ENCODE results near the gene ZBTB38. TPM values are rescaled to one million over a fixed set of nuclear protein-coding genes. Genes with fewer than 3 reads are reported as not detected.

ZBTB38 gene
- total and polyA plus RNA-seq, 8 donors: 5.7 to 46.8 (median 30.9) TPM

DNA sequence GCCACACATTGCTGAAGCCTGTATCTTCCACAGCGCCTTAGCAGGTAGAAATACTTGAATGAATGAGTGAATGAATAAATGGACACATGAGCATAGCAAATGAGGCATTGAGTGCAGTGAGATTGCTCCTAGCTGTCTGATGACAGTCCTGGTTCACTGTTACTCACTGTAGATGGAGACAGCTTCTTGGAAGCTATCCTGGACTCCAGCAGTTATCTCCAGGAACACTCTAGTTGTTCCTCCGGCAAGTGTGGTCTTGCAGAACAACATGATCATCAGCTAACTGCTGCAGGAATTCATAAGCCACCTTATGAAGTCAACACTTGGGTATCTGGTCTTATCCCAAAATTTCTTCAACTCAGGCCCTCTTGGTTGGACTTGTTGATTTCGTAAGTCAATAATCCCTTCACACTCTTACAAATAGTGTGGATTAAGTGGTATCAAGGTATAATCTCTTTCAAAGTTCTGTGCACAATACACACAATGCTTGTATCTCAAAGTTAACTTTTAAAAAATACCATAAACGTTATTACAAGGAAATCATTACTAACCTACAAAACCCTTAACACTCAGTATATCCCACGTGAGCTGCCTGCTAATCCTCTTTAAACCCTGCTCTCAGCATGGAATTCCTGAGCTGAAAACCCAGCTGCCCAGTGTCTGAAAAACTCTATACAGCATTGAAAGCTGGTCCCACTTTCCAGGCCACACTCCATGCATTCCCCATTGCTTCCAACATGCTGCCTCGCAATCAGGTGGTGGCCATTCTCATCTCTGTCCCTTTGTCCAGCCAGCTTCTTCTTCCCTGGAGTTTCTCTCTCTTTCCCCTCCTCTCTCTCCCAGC is 14.4 kb upstream of the ZBTB38 start:
- no peak overlapping the region for H3K4me3 ChIP-seq
- WGBS, 2 donors: 77 to 79% methylated on average over 6 of the region's 6 CpGs
- no peaks in the 10 kb centered on the region for H3K9me3 ChIP-seq
- TF ChIP-seq, protein P1, sequence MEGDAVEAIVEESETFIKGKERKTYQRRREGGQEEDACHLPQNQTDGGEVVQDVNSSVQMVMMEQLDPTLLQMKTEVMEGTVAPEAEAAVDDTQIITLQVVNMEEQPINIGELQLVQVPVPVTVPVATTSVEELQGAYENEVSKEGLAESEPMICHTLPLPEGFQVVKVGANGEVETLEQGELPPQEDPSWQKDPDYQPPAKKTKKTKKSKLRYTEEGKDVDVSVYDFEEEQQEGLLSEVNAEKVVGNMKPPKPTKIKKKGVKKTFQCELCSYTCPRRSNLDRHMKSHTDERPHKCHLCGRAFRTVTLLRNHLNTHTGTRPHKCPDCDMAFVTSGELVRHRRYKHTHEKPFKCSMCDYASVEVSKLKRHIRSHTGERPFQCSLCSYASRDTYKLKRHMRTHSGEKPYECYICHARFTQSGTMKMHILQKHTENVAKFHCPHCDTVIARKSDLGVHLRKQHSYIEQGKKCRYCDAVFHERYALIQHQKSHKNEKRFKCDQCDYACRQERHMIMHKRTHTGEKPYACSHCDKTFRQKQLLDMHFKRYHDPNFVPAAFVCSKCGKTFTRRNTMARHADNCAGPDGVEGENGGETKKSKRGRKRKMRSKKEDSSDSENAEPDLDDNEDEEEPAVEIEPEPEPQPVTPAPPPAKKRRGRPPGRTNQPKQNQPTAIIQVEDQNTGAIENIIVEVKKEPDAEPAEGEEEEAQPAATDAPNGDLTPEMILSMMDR (IDR thresholded peaks at IDR 0.05): no peak
- no peaks in the 10 kb centered on the region for H3K4me1 ChIP-seq
- H3K27ac ChIP-seq: no peak overlapping the region
- H3K27me3 ChIP-seq: no peaks in the 10 kb centered on the region
- FAIRE-seq: no peak
- H3K36me3 ChIP-seq: no peaks in the 10 kb centered on the region
- ATAC-seq: no peak
- intact Hi-C loops (cut with DNase I): loop anchor here in 2 of 3 donors (10.0 kb wide), 2 partner anchors 101 to 201 kb away; no protein-coding TSS in a partner anchor
- DNase-seq: no peak

DNA sequence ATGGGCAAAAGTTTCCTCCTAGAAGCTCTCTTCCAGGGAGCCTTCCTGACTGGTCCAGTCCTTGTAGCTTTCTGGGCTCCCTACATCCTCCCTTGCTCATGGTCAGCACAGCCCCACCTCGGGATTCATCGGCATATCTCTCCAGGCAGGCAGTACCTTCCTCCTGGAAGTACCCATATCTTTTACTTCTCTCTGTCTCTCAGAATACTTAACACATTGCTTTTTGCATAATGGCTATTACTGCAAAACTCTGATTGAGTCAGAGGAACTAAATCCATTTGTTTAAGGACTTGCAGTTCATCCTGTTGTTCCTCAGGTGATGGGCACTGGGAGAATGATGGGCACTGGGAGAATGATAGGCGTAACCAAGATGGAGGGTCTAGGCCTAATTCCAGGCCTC is 13.8 kb upstream of the ZBTB38 start:
- no peak overlapping the region for H3K27ac ChIP-seq
- no peak overlapping the region for H3K4me3 ChIP-seq
- H3K4me1 ChIP-seq: no peaks in the 10 kb centered on the region
- H3K36me3 ChIP-seq: no peaks in the 10 kb centered on the region
- intact Hi-C loops (cut with DNase I): loop anchor here in 2 of 3 donors (10.0 kb wide), 2 partner anchors 100 to 200 kb away; no protein-coding TSS in a partner anchor
- FAIRE-seq: no peak
- no peak for ATAC-seq
- TF ChIP-seq, protein P1 (IDR thresholded peaks at IDR 0.05): no peak
- no peaks in the 10 kb centered on the region for H3K27me3 ChIP-seq
- 95 to 97% methylated on average over 3 of the region's 3 CpGs for WGBS, 2 donors
- no peaks in the 10 kb centered on the region for H3K9me3 ChIP-seq
- DNase-seq: no peak

DNA sequence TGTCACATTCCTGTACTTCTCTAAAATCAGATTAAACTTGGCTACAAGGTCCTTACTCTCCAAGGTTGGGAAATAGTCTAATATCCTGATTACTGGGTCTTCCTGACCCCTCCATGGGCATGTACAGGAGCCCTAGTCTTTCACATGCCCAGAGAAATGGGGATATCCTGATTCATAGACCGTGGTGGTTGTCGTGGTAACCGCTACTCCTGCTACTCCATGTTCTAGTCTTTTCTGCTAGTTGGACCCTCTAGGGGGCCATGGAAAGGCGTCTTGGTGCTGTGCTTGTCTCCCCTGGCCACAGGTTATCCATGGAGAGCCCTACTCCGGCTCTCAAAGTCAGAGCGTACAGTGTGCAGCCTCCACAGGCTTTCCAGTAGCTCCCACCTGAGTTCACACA is 13.1 kb upstream of the ZBTB38 start:
- WGBS, 2 donors: 71 to 77% methylated on average over 6 of the region's 6 CpGs
- DNase-seq: no peak
- no peak for ATAC-seq
- intact Hi-C loops (cut with DNase I): loop anchor here in 2 of 3 donors (10.0 kb wide), 2 partner anchors 100 to 200 kb away; no protein-coding TSS in a partner anchor
- H3K27ac ChIP-seq: no peak overlapping the region
- no peaks in the 10 kb centered on the region for H3K9me3 ChIP-seq
- TF ChIP-seq, protein P1 (IDR thresholded peaks at IDR 0.05): no peak
- no peak overlapping the region for H3K4me3 ChIP-seq
- H3K4me1 ChIP-seq: no peaks in the 10 kb centered on the region
- H3K27me3 ChIP-seq: no peaks in the 10 kb centered on the region
- no peak for FAIRE-seq
- no peaks in the 10 kb centered on the region for H3K36me3 ChIP-seq

DNA sequence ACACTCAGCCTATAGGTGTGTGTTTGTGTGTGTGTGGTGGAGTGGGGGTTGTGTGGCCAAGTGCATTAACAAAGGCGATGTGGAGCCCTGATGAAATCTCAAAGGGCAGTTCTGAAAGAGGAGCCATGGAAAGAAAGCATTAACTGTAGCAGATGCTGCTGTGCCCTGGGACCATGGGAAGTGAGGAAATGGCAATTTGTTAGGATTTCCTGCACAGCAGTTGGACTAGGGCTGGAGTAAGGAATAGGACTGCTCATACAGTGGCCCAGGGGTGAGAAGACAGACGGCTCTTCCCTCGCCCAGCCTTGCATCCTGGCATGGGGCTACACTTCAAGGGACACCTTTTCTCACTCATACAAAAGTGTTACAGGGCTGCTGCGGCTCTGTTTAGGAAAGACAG is 12.3 kb upstream of the ZBTB38 start:
- no peak for FAIRE-seq
- Histone ChIP-seq H3K4me1 (peaks cover 0 to 3% (median 0%) of the 10 kb centered on the region in 3 donors), H3K27ac (no peak overlapping the region), H3K4me3 (no peak overlapping the region), H3K27me3 (no peaks in the 10 kb centered on the region), H3K9me3 (no peaks in the 10 kb centered on the region), H3K36me3 (no peaks in the 10 kb centered on the region)
- TF ChIP-seq, protein P1 (IDR thresholded peaks at IDR 0.05): no peak
- no peak for ATAC-seq
- intact Hi-C loops (cut with DNase I): loop anchor here in 2 of 3 donors (10.0 kb wide), 2 partner anchors 99 to 199 kb away; no protein-coding TSS in a partner anchor
- no peak for DNase-seq
- WGBS, 2 donors: 77 to 87% methylated on average over 4 of the region's 4 CpGs
